IPS-NIHi11 (cell line): ENCODE measurements around the gene PSEN1.

Experiments
- DNase-seq: peaks from one replicate; pipeline ENCODE4 v3.0.0; 2012; ENCODE audit warnings: mixed read lengths, low spot score

PSEN1 gene

DNA sequence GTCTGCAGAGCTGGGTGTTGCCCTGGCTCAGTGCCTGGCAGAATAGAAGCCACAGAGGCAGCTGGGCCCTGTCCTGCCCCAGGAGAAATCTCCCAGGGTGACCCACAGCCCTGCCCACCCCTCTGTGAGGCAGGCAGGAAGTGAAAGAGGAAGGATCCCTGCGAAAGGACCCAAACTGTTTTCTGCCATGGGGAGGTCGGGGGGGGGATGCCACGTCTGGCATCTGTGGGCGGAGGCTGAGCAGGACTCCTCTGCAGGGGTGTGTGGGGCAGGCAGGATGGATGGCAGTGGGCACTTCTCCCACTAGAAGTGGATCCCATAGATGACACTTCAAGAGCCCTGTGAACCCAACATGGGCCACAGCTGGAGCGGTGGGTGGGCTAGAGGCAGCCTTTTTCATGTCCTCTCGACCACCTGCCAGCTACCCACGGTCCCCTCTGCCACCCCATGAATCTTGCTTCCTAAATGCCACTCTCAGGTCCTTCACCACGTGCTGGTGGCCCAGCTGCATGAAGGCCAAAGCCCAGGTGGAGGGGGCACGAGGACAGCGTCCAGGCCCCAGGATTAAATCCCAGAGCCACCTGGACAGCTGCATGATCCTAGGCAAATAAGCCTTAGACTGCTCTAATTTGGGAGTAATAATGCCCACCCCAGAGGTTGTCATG is 104.6 kb downstream of the PSEN1 start:
- no peak for DNase-seq

DNA sequence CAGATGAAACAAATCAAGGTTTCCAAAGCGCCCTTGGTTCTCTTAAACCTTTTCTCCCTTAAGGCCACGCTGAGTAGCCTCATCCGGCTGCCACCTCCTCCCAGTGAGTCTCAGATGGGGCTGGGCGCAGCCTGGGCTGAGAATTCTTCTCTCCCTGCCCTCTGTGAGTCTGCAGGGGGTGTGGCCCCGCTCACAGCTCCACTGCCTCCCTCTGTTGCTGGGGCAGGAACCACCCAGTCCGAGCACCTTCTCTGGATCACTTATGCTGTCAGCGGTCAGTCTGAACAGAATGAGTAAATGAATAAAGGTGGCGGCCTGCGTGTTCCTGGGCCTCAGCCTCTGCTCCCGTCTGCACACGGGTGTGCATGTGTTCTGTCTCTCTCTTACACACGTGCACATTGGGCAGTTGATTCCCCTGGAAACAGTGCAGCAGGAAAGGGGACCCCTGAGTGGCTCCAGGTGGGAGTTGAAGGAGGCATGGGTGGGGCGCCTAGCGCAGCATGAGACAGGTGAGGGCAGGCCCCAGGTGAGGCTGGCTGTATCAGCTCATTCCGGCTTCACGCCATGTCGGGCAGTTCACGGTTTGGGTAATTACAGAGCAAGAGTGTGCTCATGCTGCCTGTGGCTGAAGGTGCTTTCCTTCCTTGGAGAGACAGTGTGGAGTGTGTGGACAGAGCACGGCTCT is 105.3 kb downstream of the PSEN1 start:
- no peak for DNase-seq

DNA sequence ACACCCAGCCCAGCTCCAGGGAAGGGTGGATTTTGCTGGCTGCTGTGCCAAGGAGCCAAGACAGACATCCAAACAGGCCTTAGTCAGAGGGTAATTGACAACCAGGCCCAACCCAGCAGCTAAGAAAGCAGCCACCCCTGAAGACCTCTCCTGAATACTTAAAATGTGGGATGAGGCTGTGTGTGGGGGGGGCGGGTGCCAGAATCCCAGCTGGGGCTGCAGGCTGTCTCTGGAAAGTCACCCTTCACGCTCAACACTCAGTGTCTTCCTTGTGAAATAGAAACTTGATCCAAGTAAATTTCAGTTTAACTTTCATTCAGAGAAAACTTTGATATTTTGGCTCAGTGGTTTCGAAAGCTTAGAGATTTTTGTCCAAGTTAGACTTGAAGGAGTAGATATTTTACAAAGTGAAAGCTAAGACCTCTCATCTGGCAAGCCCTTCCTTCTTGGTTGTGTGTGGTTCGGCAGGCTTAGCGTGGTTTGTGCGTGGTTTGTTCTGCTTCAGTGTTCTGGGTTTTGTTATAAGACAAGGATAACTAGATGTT is 106.1 kb downstream of the PSEN1 start:
- DNase-seq, result no peak

GRCh38 chr14:73243341-73243740 is 107.0 kb downstream of the PSEN1 start:
- DNase-seq, result no peak

- no peak for DNase-seq
Observed at GRCh38 chr14:73243748-73244147, 107.4 kb downstream of the PSEN1 start.

DNA sequence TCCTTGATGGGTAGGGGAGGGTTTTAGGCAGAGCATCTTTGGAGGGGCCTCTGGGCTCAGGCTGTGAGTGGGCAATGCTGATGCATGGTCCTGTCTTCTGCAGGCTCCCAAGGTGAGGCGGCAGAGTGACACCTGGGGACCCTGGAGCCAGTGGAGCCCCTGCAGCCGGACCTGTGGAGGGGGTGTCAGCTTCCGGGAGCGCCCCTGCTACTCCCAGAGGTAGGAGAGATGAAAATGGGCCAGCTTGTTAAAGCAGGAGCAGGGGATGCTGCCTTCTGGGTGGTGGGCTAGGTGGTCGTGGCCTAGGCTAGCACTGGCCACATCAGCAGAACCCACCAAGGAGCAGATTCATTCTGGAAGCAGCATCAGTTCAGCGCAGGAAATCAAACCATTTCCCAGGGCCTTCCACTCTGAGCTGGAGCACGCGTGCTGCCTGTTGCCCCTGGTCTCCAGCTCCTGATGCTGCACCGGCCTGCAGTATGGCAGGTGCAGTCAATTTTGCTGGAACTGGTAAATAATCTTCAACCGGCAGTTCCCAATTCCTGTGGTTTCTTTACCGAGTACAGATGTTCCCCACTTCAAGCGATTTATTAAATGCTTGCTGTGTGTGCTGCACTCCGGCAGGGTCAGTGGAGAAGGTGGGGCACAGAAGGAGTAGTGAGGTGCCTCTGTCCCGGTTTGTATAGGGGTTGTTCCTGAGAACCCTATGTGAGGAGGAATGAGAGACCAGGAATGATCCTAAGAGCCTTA is 108.4 kb downstream of the PSEN1 start:
- DNase-seq, result no peak

DNA sequence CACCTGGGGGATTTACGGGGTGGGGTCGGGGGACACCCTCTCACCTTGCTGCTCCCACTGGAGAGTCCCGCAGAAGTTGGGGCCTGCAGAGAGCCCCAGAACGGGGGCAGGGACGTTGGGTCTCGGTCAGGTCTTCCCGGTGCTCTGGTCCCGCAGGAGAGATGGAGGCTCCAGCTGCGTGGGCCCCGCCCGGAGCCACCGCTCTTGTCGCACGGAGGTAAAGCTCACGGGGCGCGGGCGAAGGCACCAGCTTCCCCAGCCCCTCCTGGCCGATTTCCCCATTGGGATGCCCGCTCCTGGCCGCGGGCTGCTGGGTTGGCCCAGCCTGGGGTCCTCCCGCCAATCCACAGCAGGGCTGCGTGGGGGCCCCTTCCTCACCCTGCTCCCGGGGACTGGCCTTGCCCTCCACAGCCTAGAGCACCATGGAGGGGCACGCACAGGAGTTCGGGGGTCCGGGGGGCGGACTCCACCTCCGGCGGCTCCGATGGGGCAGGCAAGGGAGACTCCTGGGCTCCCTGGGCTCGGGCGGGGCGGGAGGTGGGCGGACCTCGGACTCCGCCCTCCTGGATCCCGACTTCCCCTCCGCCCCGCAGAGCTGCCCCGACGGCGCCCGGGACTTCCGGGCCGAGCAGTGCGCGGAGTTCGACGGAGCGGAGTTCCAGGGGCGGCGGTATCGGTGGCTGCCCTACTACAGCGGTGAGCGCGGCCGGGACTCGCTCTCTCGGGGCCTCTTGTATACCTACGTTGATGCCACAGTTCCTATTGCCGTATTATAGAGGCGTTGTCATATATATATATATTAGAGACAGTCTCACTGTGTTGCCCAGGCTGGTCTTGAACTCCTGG is 109.4 kb downstream of the PSEN1 start:
- peak; percentile 82 for DNase-seq

- no peak for DNase-seq
Observed at GRCh38 chr14:73246387-73247150, 110.3 kb downstream of the PSEN1 start.

GRCh38 chr14:73248108-73248868 is 112.0 kb downstream of the PSEN1 start:
- DNase-seq, result no peak

DNA sequence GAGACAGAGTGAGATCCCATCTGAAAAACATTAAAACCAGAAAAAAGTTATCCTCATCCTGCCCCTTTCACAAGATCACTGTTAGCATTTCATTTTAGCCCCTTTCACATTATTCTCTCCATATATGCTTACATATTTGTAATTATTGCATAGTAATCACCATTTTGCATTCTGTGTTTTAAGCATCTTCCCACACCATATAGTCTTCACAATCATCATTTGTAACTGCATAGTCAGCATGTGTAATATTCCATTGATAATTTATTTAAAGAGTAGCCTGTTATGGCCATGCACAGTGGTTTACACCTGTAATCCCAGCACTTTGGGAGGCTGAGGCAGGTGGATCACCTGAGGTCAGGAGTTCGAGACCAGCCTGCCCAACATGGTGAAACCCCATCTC is 112.8 kb downstream of the PSEN1 start:
- no peak for DNase-seq

DNA sequence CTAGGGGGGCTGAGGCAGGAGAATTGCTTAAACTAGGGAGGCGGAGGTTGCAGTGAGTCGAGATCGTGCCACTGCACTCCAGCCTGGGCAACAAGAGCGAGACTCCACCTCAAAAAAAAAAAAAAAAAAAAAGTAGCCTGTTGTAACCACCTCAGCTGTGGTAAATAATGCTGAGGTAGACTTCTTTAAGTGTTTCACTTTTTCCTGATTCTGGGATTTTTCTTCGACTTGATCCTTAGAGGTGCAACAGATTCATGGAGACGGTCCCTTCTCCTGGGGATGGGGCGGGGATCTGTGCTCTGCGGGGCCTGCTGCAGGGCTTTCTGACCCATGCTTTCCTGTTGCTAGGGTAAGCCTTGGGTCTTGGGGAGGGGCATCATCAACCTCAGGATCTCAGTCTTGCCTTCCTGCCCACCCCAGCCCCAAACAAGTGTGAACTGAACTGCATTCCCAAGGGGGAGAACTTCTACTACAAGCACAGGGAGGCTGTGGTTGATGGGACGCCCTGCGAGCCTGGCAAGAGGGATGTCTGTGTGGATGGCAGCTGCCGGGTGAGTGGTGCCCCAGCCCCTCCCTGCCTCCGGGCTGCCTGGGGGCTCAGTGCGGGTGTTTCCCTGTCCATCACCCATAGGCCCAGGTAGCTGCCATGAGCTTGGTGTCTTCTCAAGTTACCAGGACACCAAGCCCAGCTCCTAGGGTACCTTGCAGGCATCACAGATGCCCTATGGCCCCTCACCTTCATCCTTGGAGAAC is 113.4 kb downstream of the PSEN1 start:
- no peak for DNase-seq

DNA sequence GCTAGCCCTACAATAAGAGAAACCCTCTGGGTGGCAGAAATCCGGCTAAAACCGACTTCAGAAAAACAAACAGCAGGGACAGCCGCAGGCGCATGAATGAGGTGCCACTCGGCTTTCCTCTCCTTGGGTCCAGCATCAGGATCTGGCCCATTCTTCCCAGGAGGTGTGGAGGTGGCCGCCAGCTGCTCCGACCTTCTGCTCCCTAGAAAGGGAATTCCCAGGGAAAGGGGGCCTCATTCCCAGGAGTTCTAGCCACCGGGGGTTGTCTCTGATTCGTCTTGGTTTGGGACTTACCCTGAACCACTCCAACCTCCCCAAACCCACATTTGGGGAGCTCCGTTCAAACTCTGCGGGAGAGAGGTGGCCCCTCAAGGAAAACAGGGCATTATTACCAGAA is 114.0 kb downstream of the PSEN1 start:
- no peak for DNase-seq

DNA sequence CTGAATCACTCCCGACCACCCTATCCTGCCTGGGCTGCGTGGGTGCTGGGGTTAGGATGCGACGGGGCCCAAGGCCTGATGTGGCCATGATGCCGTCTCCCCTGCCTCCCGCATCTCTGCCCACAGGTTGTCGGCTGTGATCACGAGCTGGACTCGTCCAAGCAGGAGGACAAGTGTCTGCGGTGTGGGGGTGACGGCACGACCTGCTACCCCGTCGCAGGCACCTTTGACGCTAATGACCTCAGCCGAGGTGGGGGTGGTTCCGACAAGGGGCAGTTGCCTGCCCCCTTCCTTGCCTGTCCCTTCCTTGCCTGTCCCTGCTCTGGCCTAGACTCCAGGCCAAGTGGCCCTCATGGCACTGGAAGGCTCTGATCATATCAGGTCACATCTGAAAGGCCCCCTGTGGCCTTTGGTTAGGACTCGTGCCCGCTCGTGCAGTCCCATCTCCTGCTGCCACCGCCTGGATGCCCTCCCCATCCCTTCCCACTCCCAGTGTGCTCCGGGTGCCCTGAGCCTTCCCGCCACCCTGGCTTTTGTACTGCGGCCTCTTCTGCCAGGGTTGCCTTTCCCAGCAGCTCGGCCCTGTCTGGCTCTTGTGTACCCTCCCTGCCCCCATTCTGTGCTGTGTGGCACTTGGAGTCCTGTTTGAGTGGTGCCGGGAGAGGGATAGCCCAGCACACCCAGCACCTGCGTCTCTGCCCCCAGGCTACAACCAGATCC is 114.6 kb downstream of the PSEN1 start:
- DNase-seq, result no peak

DNA sequence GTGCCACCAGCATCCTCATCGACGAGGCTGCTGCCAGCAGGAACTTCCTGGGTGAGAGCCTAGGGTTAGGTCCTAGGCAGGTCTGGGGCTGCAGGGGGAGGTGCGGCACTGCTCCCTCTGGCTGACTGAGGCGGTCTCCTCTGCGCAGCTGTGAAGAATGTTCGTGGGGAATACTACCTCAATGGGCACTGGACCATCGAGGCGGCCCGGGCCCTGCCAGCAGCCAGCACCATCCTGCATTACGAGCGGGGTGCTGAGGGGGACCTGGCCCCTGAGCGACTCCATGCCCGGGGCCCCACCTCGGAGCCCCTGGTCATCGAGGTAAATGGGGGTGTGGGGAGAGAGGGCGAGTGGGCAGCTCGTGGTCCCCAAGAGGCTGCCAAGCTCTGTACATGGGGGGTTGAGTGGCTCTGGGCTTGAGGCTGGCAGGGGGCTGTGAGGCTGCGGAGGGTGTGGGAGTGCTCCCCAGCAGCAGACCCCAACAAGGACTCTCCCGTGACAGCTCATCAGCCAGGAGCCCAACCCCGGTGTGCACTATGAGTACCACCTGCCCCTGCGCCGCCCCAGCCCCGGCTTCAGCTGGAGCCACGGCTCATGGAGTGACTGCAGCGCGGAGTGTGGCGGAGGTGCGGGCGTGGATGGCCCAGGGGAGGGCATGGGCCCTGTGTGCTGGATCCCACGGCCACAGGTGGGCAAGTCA is 115.4 kb downstream of the PSEN1 start:
- no peak for DNase-seq

- DNase-seq, result no peak
Observed at GRCh38 chr14:73252491-73253322, 116.4 kb downstream of the PSEN1 start.

- DNase-seq, result no peak
Observed at GRCh38 chr14:73253323-73253610, 117.0 kb downstream of the PSEN1 start.

DNA sequence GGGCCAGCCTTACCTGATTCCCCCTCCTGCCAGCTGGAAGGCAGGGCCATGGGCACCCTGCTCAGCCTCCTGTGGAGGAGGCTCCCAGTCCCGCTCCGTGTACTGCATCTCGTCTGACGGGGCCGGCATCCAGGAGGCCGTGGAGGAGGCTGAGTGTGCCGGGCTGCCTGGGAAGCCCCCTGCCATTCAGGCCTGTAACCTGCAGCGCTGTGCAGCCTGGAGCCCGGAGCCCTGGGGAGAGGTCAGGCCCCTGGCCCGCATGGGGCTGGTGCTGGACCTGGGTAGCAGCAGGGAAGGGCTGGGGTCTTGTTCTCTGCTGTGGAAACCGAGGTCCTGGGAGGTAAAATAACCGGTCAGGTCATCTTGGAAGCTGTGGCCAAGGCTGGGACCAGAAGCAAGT is 117.4 kb downstream of the PSEN1 start:
- DNase-seq, result no peak
